PC-9 (cell line): ENCODE results near the gene AMBRA1. TPM values are rescaled to one million over a fixed set of nuclear protein-coding genes. Genes with fewer than 3 reads are reported as not detected.

Experiments
- BruUV-seq: library from RNA; stranded (reverse); fragments of 400-500 nt; replicated peaks from 2 replicates; lab custom pipeline; 2021; lab: Mats Ljungman, UMichigan
- CTCF ChIA-PET: fragments of 300-600 bp; sonication (Branson Sonifier 250); formaldehyde crosslinking; loops from one replicate; lab custom pipeline; 2022; ENCODE audit warnings: antibody characterized with exemption; lab: Charles Lee
- POLR2A ChIA-PET: fragments of 300-600 bp; sonication (Branson Sonifier 250); formaldehyde crosslinking; loops from one replicate; lab custom pipeline; 2022; ENCODE audit warnings: antibody characterized with exemption; ENCODE audit not compliant: unreplicated experiment; lab: Charles Lee
- DNase-seq, 2 experiments: peaks; one replicate each; pipeline versions ENCODE4 v3.0.0 to v3.0.0-alpha.2; 2015 to 2022; ENCODE audit warnings: mixed read lengths in 1 of 2
- H2AFZ ChIP-seq: fragments of 200-600 bp; sonication (generic); 2 replicates; pipeline ENCODE4 v1.8.1; 2017; ENCODE audit warnings: antibody characterized with exemption
- H3F3A ChIP-seq: fragments of 200-600 bp; sonication (generic); 2 replicates; pipeline ENCODE4 v1.8.1; 2017; ENCODE audit warnings: antibody characterized with exemption, mild to moderate bottlenecking, low read depth; ENCODE audit not compliant: insufficient read depth
- H3K27ac ChIP-seq: fragments of 200-600 bp; sonication (generic); 2 replicates; pipeline ENCODE4 v1.6.1; 2016; ENCODE audit warnings: mixed run types
- H3K27me3 ChIP-seq: fragments of 200-600 bp; sonication (generic); 2 replicates; pipeline ENCODE4 v1.6.1; 2016; ENCODE audit warnings: low read depth, mixed run types; ENCODE audit not compliant: insufficient read depth
- H3K36me3 ChIP-seq: fragments of 200-600 bp; sonication (generic); 2 replicates; pipeline ENCODE4 v1.6.1; 2016; ENCODE audit warnings: low read depth, mixed run types
- H3K4me1 ChIP-seq: fragments of 200-600 bp; sonication (generic); replicated peaks from 2 replicates; pipeline ENCODE4 v1.6.1; 2016; ENCODE audit warnings: mixed run types; ENCODE audit not compliant: insufficient read depth
- H3K4me2 ChIP-seq: fragments of 200-600 bp; sonication (generic); 2 replicates; pipeline ENCODE4 v1.6.1; 2017; ENCODE audit warnings: mixed run types
- H3K4me3 ChIP-seq: fragments of 200-600 bp; sonication (generic); 2 replicates; pipeline ENCODE4 v1.6.1; 2016; ENCODE audit warnings: mixed run types
- H3K79me2 ChIP-seq: fragments of 200-600 bp; sonication (generic); 2 replicates; pipeline ENCODE4 v1.6.1; 2017; ENCODE audit warnings: low read depth, mixed run types
- H3K9me2 ChIP-seq: fragments of 200-600 bp; sonication (generic); 2 replicates; pipeline ENCODE4 v1.8.1; 2017; ENCODE audit warnings: mild to moderate bottlenecking; ENCODE audit not compliant: insufficient read depth
- H3K9me3 ChIP-seq: fragments of 200-600 bp; sonication (generic); 2 replicates; pipeline ENCODE4 v1.8.1; 2016; ENCODE audit warnings: low read depth; ENCODE audit not compliant: insufficient read depth
- H4K20me1 ChIP-seq: fragments of 200-600 bp; sonication (generic); 2 replicates; pipeline ENCODE4 v1.8.1; 2017; ENCODE audit not compliant: insufficient read depth
- CTCF ChIP-seq: fragments of 200-600 bp; sonication (generic); conservative IDR thresholded peaks from 2 replicates; pipeline ENCODE4 v1.6.1; 2017; ENCODE audit warnings: mixed run types, antibody characterized with exemption, mild to moderate bottlenecking, moderate library complexity
- EZH2 ChIP-seq: fragments of 200-600 bp; sonication (generic); IDR thresholded peaks from 2 replicates; pipeline ENCODE4 v1.8.0; 2017; ENCODE audit warnings: antibody characterized with exemption, low read depth
- intact Hi-C: fragments of 100-400 bp; cut with micrococcal nuclease; formaldehyde crosslinking; loops from one replicate; pipeline ENCODE4 v1.10.0; 2022; ENCODE audit not compliant: unreplicated experiment
- total RNA-seq: library from RNA; stranded (reverse); gene quantifications from 2 replicates; pipeline ENCODE4 v1.2.3, GENCODE V29; 2021

The AMBRA1 gene
- total RNA-seq, 1 experiment from 2014 or later: 41.4 TPM

- Histone ChIP-seq H3K27me3 (no peaks in the 10 kb centered on the region), H3K4me2 (peak overlapping the region; percentile 88), H3K4me3 (peak overlapping the region; percentile 95; the same call in 1 of the 2 replicates), H3K4me1 (peaks cover 25% of the 10 kb centered on the region), H4K20me1 (peaks cover 11% of the 10 kb centered on the region), H3K9me3 (no peaks in the 10 kb centered on the region), H3K36me3 (peaks cover 7% of the 10 kb centered on the region; the same call in 1 of the 2 replicates), H3K9me2 (no peaks in the 10 kb centered on the region), H3K27ac (no peak overlapping the region), H3F3A (peaks cover 17% of the 10 kb centered on the region), H2AFZ (no peak overlapping the region), H3K79me2 (peaks cover 66% of the 10 kb centered on the region)
- TF ChIP-seq CTCF: no peak
- TF ChIP-seq EZH2: no peak
- no TSS peak for BruUV-seq
- ChIA-PET CTCF (interaction anchor here (0.5 to 2.2 kb wide), 7 partner anchors 56 to 371 kb away, joined by 3 to 12 read pairs (median 4); partner anchors contain the start of gene CHRM4), POLR2A (interaction anchor here (0.5 to 0.9 kb wide), 3 partner anchors 24 to 1429 kb away, joined by 4 to 9 read pairs (median 5); no protein-coding TSS in a partner anchor)
- DNase-seq: no peak
- intact Hi-C loops: loop anchor here (5.0 kb wide), 3 partner anchors 127 to 257 kb away; partner anchors contain the start of gene MDK
Measured at GRCh38 chr11:46618837-46619236, 25.0 kb upstream of the AMBRA1 start.

GRCh38 chr11:46617972-46618314 lies 24.1 kb upstream of the AMBRA1 start:
- CTCF ChIA-PET: interaction anchor here (0.6 to 2.2 kb wide), 5 partner anchors 64 to 234 kb away, joined by 3 to 12 read pairs (median 3); no protein-coding TSS in a partner anchor
- Histone ChIP-seq H3K9me3 (no peaks in the 10 kb centered on the region), H3K9me2 (no peaks in the 10 kb centered on the region), H3K27me3 (no peaks in the 10 kb centered on the region), H3F3A (peaks cover 15% of the 10 kb centered on the region), H3K4me3 (peak overlapping the region; percentile 95), H3K4me1 (peaks cover 24% of the 10 kb centered on the region), H3K36me3 (peaks cover 6% of the 10 kb centered on the region; the same call in 1 of the 2 replicates), H3K4me2 (peak overlapping the region; percentile 88), H2AFZ (peak overlapping the region; percentile 90), H3K79me2 (peaks cover 66% of the 10 kb centered on the region), H3K27ac (peak overlapping the region; percentile 95), H4K20me1 (peaks cover 11% of the 10 kb centered on the region)
- DNase-seq: no peak
- BruUV-seq: no TSS peak
- POLR2A ChIA-PET: interaction anchor here (0.7 kb wide), 1 partner anchor 91 kb away, joined by 3 read pairs; no protein-coding TSS in a partner anchor
- intact Hi-C loops: loop anchor here (1.0 to 5.0 kb wide), 6 partner anchors 63 to 256 kb away; partner anchors contain the start of genes ARHGAP1 and MDK
- 0 out of 2 replicates have a peak, but pooled peaks have one; percentile 29 for TF ChIP-seq CTCF
- TF ChIP-seq EZH2: no peak

- no peaks in the 10 kb centered on the region for H3K9me2 ChIP-seq
- ChIA-PET CTCF (interaction anchor here (0.6 to 2.2 kb wide), 4 partner anchors 19 to 229 kb away, joined by 3 to 12 read pairs (median 4); no protein-coding TSS in a partner anchor), POLR2A (interaction anchor here (0.5 to 0.7 kb wide), 3 partner anchors 26 to 90 kb away, joined by 3 to 23 read pairs (median 7); no protein-coding TSS in a partner anchor)
- H3K4me1 ChIP-seq: peaks cover 24% of the 10 kb centered on the region
- H4K20me1 ChIP-seq: peaks cover 11% of the 10 kb centered on the region
- H3K4me3 ChIP-seq: peak within 1 kb of the TSS; percentile 95
- intact Hi-C loops: loop anchor here (1.0 to 5.0 kb wide), 6 partner anchors 63 to 255 kb away; partner anchors contain the start of genes ARHGAP1 and MDK
- TF ChIP-seq EZH2 (no peak), CTCF (peak; percentile 90)
- DNase-seq: peak; percentile 73 to 94
- H3K9me3 ChIP-seq: no peaks in the 10 kb centered on the region
- H3K79me2 ChIP-seq: peaks cover 61% of the 10 kb centered on the region
- peak within 1 kb of the TSS; percentile 95 for H3K27ac ChIP-seq
- BruUV-seq: TSS peak; percentile 70
- H3K36me3 ChIP-seq: peaks cover under 1% of the 10 kb centered on the region; the same call in 1 of the 2 replicates
- peak within 1 kb of the TSS; percentile 90 for H2AFZ ChIP-seq
- peak within 1 kb of the TSS; percentile 88 for H3K4me2 ChIP-seq
- H3F3A ChIP-seq: peaks cover 15% of the 10 kb centered on the region
- no peaks in the 10 kb centered on the region for H3K27me3 ChIP-seq
Measured at GRCh38 chr11:46617134-46617971, 23.5 kb upstream of the AMBRA1 start, which contains the start of the genes ATG13 and HARBI1. TSS of gene ATG13 (plus strand) at chr11:46617553. CDS start at chr11:46644292, 26,739 bp downstream. TSS of gene HARBI1 (minus strand) at chr11:46617227. CDS start at chr11:46616237, 990 bp downstream.
